Measurements from ENCODE around the gene ENPP7.
"Not testable (repeated sequence)": the region's sequence is repeated elsewhere in the genome, so short reads cannot be mapped to it uniquely, and the experiment has no call there.

DNA sequence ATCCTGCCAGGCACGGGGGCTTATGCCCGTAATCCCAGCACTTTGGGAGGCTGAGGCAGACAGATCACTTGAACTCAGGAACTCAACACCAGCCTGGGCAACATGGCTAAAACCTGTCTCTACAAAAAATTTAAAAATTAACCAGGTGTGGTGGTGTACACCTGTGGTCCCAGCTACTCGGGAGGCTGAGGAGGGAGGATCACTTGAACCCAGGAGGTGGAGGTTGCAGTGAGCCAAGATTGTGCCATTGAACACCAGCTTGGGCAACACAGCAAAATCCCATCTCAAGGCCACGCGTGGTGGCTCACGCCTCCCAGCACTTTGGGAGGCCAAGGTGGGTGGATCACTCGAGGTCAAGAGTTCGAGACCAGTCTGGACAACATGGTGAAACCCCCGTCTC lies 24.2 kb downstream of the ENPP7 start:
- TF ChIP-seq EZH2 (IDR thresholded peaks at IDR 0.05; ENCODE audit: low read length) = not testable (repeated sequence)
- TF ChIP-seq, protein P1, sequence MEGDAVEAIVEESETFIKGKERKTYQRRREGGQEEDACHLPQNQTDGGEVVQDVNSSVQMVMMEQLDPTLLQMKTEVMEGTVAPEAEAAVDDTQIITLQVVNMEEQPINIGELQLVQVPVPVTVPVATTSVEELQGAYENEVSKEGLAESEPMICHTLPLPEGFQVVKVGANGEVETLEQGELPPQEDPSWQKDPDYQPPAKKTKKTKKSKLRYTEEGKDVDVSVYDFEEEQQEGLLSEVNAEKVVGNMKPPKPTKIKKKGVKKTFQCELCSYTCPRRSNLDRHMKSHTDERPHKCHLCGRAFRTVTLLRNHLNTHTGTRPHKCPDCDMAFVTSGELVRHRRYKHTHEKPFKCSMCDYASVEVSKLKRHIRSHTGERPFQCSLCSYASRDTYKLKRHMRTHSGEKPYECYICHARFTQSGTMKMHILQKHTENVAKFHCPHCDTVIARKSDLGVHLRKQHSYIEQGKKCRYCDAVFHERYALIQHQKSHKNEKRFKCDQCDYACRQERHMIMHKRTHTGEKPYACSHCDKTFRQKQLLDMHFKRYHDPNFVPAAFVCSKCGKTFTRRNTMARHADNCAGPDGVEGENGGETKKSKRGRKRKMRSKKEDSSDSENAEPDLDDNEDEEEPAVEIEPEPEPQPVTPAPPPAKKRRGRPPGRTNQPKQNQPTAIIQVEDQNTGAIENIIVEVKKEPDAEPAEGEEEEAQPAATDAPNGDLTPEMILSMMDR (optimal IDR thresholded peaks at IDR 0.05 in 1 of 3, IDR thresholded peaks at IDR 0.05 in 1 of 3, conservative IDR thresholded peaks at IDR 0.05 in 1 of 3; ENCODE audit: extremely low read depth in 1 of 3, insufficient read depth in 2 of 3, low read length in 3 of 3) = not testable (repeated sequence)
